ENCODE measurements around the gene ACTR3.
"Not testable (repeated sequence)": the region's sequence is repeated elsewhere in the genome, so short reads cannot be mapped to it uniquely, and the experiment has no call there.

The ACTR3 gene

DNA sequence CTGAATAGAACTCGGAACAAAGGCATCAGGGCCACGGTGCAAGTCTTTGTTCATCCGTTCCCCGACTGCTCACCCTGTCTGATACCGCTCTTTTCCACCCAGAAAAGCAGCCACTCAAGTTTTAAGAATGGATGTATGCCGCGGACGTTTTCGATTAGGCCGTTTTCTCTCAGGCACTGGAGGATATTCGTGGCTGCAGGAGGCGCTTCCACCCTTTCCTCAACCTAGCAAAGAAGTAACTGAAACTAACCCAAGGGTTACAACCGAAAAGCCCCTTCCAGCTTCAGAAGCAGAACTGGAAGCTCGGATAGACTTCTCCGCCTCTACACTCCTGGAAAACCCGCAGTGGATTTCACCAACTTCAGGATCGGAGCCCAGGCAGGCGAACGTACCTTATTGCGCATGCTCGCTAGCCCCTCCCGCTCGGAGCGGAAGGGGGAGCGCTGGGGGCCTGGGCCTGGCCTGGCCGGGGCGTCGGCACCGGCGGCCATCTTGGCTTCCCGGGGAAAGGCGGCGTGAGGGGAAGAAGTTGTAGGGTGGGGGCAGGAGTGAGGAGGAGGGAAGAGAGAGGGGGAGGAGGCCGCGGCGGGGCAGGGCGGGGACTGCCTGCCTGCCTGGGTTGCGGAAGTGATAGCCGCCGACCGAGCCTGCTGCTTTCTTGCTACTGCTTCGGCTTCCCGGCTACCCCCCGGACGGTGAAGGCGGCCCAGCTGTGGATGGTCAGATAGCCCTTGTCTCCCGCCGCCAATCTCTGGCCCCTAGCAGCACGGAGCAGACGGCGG is at the start of gene ACTR3:
Gene ACTR3 (plus strand): TSS at position 619 of the 782 bp plus-strand sequence. CDS start 191 bp downstream, outside the sequence.
- Histone ChIP-seq H3K79me2 (ENCODE audit: insufficient read depth, low read length) (peaks cover 75% of the 10 kb centered on the region), H3F3A (ENCODE audit: low read depth) (0 out of 2 replicates have a peak, but pooled peaks cover 5% of the 10 kb centered on the region), H3K4me2 (ENCODE audit: low read depth, low read length, poor library complexity, severe bottlenecking) (peak within 1 kb of the TSS; percentile 88), H3K4me1 (ENCODE audit: insufficient read depth, low read length, poor library complexity, severe bottlenecking) (peaks cover 68% of the 10 kb centered on the region), H3K4me3 (ENCODE audit: low read length, poor library complexity, severe bottlenecking) (peak within 1 kb of the TSS; percentile 95), H3K9ac (ENCODE audit: low read depth, low read length, poor library complexity, severe bottlenecking) (peak within 1 kb of the TSS; percentile 97), H4K20me1 (ENCODE audit: insufficient read depth, low read length, poor library complexity, severe bottlenecking) (peaks cover 49% of the 10 kb centered on the region), H3K27me3 (ENCODE audit: insufficient read depth, low read length, poor library complexity, severe bottlenecking) (peaks cover 7% of the 10 kb centered on the region), H3K9me3 (ENCODE audit: insufficient read depth, low read depth, low read length) (no peaks in the 10 kb centered on the region), H3K36me3 (ENCODE audit: insufficient read depth, low read length) (no peaks in the 10 kb centered on the region), H3K9me2 (replicated peaks; ENCODE audit: low read depth, low read length) (no peaks in the 10 kb centered on the region), H2AFZ (ENCODE audit: low read length) (peak within 1 kb of the TSS; percentile 80)
- TF ChIP-seq EZH2phosphoT487 (IDR thresholded peaks at IDR 0.05; ENCODE audit: borderline replicate concordance), result no peak
- TF ChIP-seq, protein P1, sequence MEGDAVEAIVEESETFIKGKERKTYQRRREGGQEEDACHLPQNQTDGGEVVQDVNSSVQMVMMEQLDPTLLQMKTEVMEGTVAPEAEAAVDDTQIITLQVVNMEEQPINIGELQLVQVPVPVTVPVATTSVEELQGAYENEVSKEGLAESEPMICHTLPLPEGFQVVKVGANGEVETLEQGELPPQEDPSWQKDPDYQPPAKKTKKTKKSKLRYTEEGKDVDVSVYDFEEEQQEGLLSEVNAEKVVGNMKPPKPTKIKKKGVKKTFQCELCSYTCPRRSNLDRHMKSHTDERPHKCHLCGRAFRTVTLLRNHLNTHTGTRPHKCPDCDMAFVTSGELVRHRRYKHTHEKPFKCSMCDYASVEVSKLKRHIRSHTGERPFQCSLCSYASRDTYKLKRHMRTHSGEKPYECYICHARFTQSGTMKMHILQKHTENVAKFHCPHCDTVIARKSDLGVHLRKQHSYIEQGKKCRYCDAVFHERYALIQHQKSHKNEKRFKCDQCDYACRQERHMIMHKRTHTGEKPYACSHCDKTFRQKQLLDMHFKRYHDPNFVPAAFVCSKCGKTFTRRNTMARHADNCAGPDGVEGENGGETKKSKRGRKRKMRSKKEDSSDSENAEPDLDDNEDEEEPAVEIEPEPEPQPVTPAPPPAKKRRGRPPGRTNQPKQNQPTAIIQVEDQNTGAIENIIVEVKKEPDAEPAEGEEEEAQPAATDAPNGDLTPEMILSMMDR (conservative IDR thresholded peaks at IDR 0.05; ENCODE audit: low read length), result no peak

DNA sequence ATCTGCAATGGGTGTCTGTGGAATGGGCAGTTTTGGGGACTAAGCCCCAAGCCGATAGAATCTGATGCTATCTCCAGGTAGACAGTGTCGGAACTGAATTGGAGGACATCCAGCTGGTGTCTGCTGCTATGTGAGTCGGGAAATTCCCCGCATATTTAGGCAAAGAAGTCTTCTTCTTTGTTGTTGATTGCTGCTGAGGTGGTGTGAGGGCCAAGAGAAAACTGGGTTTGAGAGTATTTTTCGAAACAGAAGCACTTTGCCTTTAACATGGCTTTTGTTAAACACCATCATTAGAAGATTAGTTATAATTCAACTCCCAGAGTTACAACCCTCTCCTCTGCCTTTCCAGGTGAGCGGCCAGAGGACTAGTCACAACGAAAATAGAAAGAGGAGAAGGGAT is 49.4 kb upstream of the ACTR3 start:
- Histone ChIP-seq H2AFZ (ENCODE audit: low read length) (no peak overlapping the region), H3K36me3 (ENCODE audit: insufficient read depth, low read length) (no peaks in the 10 kb centered on the region), H3K4me1 (ENCODE audit: insufficient read depth, low read length, poor library complexity, severe bottlenecking) (no peaks in the 10 kb centered on the region), H3K9ac (ENCODE audit: low read depth, low read length, poor library complexity, severe bottlenecking) (no peak overlapping the region), H3K79me2 (ENCODE audit: insufficient read depth, low read length) (no peaks in the 10 kb centered on the region), H3K4me3 (ENCODE audit: low read length, poor library complexity, severe bottlenecking) (no peak overlapping the region), H3F3A (ENCODE audit: low read depth) (no peaks in the 10 kb centered on the region), H3K9me2 (replicated peaks; ENCODE audit: low read depth, low read length) (no peaks in the 10 kb centered on the region), H4K20me1 (ENCODE audit: insufficient read depth, low read length, poor library complexity, severe bottlenecking) (no peaks in the 10 kb centered on the region), H3K27me3 (ENCODE audit: insufficient read depth, low read length, poor library complexity, severe bottlenecking) (no peaks in the 10 kb centered on the region), H3K4me2 (ENCODE audit: low read depth, low read length, poor library complexity, severe bottlenecking) (no peak overlapping the region), H3K9me3 (ENCODE audit: insufficient read depth, low read depth, low read length) (no peaks in the 10 kb centered on the region; the same call in 1 of the 2 replicates)
- TF ChIP-seq, protein P1 (conservative IDR thresholded peaks at IDR 0.05; ENCODE audit: low read length), result no peak
- TF ChIP-seq EZH2phosphoT487 (IDR thresholded peaks at IDR 0.05; ENCODE audit: borderline replicate concordance), result no peak

DNA sequence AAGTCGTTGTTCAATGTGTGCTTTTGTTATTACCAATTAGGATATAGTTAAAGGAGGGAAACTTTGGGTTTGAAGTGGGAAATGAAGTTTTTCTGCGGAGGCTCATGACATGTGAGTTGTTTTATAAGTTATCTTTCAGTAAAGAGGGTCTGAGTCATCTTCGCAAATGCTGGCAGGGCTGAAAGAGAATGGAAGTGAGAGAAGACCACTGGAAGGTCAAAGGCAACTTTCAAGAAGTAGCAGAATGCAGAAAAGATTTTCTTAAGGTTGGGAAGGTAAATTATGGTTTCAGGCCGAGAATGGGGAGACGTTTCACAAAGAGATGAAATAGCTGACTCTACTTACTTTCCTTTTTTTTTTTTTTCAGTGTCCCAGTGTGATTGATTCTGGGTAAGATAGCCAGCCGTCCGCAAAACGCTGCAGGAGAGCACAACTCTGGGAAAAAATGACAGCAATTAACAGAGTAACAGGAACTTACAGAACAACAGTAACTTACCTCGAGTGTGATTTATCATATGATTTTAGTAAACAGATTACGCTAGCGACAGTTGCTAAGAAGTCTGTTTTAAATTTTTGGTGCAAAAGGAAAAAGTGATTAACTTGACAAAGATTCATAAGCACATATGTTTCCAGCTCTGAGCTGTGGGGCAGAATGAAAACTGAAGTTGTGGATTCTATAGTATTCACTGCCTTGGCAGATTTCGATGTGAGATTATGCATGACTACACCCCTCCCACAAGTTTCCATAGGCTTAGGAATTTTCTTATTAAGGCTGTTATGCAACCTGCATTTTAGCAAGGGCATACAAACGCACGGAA is 46.8 kb upstream of the ACTR3 start:
- no peaks in the 10 kb centered on the region for H3K9me2 ChIP-seq (replicated peaks; ENCODE audit: low read depth, low read length)
- H3K9me3 ChIP-seq (ENCODE audit: insufficient read depth, low read depth, low read length), result no peaks in the 10 kb centered on the region; the same call in 1 of the 2 replicates
- no peak overlapping the region for H2AFZ ChIP-seq (ENCODE audit: low read length)
- H3K4me1 ChIP-seq (ENCODE audit: insufficient read depth, low read length, poor library complexity, severe bottlenecking), result no peaks in the 10 kb centered on the region
- no peaks in the 10 kb centered on the region for H4K20me1 ChIP-seq (ENCODE audit: insufficient read depth, low read length, poor library complexity, severe bottlenecking)
- no peaks in the 10 kb centered on the region for H3K27me3 ChIP-seq (ENCODE audit: insufficient read depth, low read length, poor library complexity, severe bottlenecking)
- TF ChIP-seq, protein P1 (conservative IDR thresholded peaks at IDR 0.05; ENCODE audit: low read length), result no peak
- TF ChIP-seq EZH2phosphoT487 (IDR thresholded peaks at IDR 0.05; ENCODE audit: borderline replicate concordance), result no peak
- H3K9ac ChIP-seq (ENCODE audit: low read depth, low read length, poor library complexity, severe bottlenecking), result no peak overlapping the region
- no peak overlapping the region for H3K4me3 ChIP-seq (ENCODE audit: low read length, poor library complexity, severe bottlenecking)
- H3K36me3 ChIP-seq (ENCODE audit: insufficient read depth, low read length), result no peaks in the 10 kb centered on the region
- no peaks in the 10 kb centered on the region for H3K79me2 ChIP-seq (ENCODE audit: insufficient read depth, low read length)
- no peak overlapping the region for H3K4me2 ChIP-seq (ENCODE audit: low read depth, low read length, poor library complexity, severe bottlenecking)
- no peaks in the 10 kb centered on the region for H3F3A ChIP-seq (ENCODE audit: low read depth)

DNA sequence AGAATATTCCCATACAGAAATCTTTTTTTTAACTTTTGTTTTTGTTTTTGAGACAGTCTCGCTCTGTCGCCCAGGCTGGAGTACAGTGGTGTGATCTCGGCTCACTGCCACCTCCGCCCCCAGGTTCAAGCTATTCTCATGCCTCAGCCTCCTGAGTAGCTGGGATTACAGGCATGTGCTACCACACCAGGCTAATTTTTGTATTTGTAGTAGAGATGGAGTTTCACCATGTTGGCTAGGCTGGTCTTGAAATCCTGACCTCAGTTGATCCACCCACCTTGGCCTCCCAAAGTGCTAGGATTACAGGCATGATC is 46.2 kb upstream of the ACTR3 start:
- not testable (repeated sequence) for H3K27me3 ChIP-seq (ENCODE audit: insufficient read depth, low read length, poor library complexity, severe bottlenecking); H3K36me3 ChIP-seq (ENCODE audit: insufficient read depth, low read length); H3K9me3 ChIP-seq (ENCODE audit: insufficient read depth, low read depth, low read length); H3K9me2 ChIP-seq (replicated peaks; ENCODE audit: low read depth, low read length); H2AFZ ChIP-seq (ENCODE audit: low read length); H3K4me3 ChIP-seq (ENCODE audit: low read length, poor library complexity, severe bottlenecking); H3K4me1 ChIP-seq (ENCODE audit: insufficient read depth, low read length, poor library complexity, severe bottlenecking); H3K9ac ChIP-seq (ENCODE audit: low read depth, low read length, poor library complexity, severe bottlenecking); H3K4me2 ChIP-seq (ENCODE audit: low read depth, low read length, poor library complexity, severe bottlenecking); H3F3A ChIP-seq (ENCODE audit: low read depth); H4K20me1 ChIP-seq (ENCODE audit: insufficient read depth, low read length, poor library complexity, severe bottlenecking); H3K79me2 ChIP-seq (ENCODE audit: insufficient read depth, low read length)

Data from Loucy (cell line).